Mesodermal cell (in vitro differentiated cells): ENCODE results near the gene RAB18.

ENCODE experiments used
- H3K27ac ChIP-seq: 2 replicates; pipeline ENCODE4 v1.7.0; 2013; ENCODE audit warnings: mild to moderate bottlenecking, low read depth, low read length, moderate library complexity; ENCODE audit not compliant: severe bottlenecking
- H3K36me3 ChIP-seq: 2 replicates; pipeline ENCODE4 v1.7.1; 2013; ENCODE audit warnings: mild to moderate bottlenecking, low read length, moderate library complexity; ENCODE audit not compliant: control insufficient read depth, insufficient read depth
- H3K4me1 ChIP-seq: one replicate; pipeline ENCODE4 v1.7.1; 2013; ENCODE audit warnings: mild to moderate bottlenecking, low read length; ENCODE audit not compliant: insufficient read depth, control insufficient read depth, poor library complexity, severe bottlenecking
- H3K4me3 ChIP-seq: 2 replicates; pipeline ENCODE4 v1.7.0; 2013; ENCODE audit warnings: low read length, control low read depth, mild to moderate bottlenecking; ENCODE audit not compliant: insufficient read depth, poor library complexity, severe bottlenecking; ENCODE audit errors: extremely low read depth
- H3K9me3 ChIP-seq: 2 replicates; pipeline ENCODE4 v1.7.1; 2013; ENCODE audit warnings: mild to moderate bottlenecking, low read length, moderate library complexity; ENCODE audit not compliant: control insufficient read depth
- WGBS, 2 experiments: methylation state at CpG; one replicate each; pipeline ENCODE4 v1.1.5; 2013; ENCODE audit warnings: missing lambda C conversion rate in 2 of 2; ENCODE audit not compliant: insufficient coverage in 2 of 2; 5-methylcytosine and 5-hydroxymethylcytosine counted together

Gene RAB18

DNA sequence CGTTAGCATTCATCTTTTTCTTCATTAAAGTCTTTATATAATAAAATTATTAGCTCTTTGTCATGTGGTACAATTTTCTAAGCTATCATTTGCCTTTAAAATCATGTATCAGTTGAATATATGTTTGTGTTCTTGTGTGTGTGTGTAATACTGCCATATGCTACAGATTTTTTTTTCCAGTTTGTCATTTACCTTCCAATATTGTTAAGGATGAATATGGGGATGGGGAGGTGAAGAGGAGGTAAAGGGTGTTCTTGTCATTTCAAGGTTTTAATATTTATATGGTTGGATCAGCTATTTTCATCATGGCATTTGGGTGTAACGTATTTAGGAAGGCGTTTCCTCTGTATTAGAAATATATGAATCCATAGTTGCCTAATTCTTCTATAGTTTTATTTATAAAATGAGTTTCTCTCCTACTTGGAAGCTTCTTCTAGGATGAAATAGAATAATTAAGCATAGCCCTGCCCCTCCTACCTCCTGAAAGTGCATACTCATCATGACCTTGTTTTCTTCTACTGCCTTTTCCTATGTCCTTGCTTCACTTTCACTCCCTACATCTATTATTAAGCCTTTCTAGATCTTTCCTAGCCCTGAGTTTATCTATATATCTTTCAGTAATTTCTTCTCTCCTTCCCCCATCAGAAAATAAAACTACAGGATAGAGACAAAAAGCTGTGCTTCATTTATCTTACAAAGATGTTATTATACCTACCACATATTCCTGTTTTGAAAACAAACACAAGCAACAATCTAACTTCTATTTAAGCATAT lies 25.1 kb downstream of the RAB18 start:
- Histone ChIP-seq H3K9me3 (no peaks in the 10 kb centered on the region), H3K4me3 (no peak overlapping the region), H3K4me1 (no peaks in the 10 kb centered on the region), H3K36me3 (peaks cover 6% of the 10 kb centered on the region), H3K27ac (no peak overlapping the region)
- no CpG with 5 or more reads among the region's 3 CpGs for WGBS, 2 experiments

DNA sequence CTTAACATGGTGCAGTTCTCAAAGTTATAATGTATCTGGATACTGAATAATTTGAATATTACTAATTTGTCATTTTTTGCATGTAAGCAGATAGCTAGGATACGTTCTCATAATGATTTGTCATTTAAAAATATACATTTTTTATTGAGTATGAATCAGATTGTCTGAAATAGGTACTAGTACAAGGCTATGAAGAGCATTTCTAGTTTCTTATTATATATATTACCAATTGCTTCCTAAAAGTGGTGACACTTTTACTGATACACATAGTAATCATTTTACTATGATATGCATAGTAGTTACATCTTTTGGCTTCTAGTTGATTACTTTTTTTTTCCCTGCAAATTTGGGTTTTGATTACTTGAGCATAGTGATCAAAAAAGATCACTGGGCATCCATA lies 26.4 kb downstream of the RAB18 start:
- Histone ChIP-seq H3K4me3 (no peak overlapping the region), H3K36me3 (peaks cover 19% of the 10 kb centered on the region), H3K9me3 (no peaks in the 10 kb centered on the region), H3K4me1 (no peaks in the 10 kb centered on the region), H3K27ac (no peak overlapping the region)
- WGBS, 2 experiments: no CpG with 5 or more reads among the region's 1 CpG

- no peak overlapping the region for H3K4me3 ChIP-seq
- peaks cover 25% of the 10 kb centered on the region for H3K36me3 ChIP-seq
- H3K9me3 ChIP-seq: no peaks in the 10 kb centered on the region
- WGBS, 2 experiments: 100% methylated on average over 1 of the region's 3 CpGs; no CpG with 5 or more reads in 1 of the 2 experiments
- H3K4me1 ChIP-seq: no peaks in the 10 kb centered on the region
- H3K27ac ChIP-seq: no peak overlapping the region
Observed at GRCh38 chr10:27531336-27531847, 27.3 kb downstream of the RAB18 start.

GRCh38 chr10:27534161-27534700 lies 30.1 kb downstream of the RAB18 start:
- WGBS, 2 experiments: 100% methylated on average over 1 to 2 of the region's 2 CpGs
- no peak overlapping the region for H3K27ac ChIP-seq
- H3K4me1 ChIP-seq: no peaks in the 10 kb centered on the region
- no peak overlapping the region for H3K4me3 ChIP-seq
- H3K9me3 ChIP-seq: no peaks in the 10 kb centered on the region
- peaks cover 49% of the 10 kb centered on the region for H3K36me3 ChIP-seq

DNA sequence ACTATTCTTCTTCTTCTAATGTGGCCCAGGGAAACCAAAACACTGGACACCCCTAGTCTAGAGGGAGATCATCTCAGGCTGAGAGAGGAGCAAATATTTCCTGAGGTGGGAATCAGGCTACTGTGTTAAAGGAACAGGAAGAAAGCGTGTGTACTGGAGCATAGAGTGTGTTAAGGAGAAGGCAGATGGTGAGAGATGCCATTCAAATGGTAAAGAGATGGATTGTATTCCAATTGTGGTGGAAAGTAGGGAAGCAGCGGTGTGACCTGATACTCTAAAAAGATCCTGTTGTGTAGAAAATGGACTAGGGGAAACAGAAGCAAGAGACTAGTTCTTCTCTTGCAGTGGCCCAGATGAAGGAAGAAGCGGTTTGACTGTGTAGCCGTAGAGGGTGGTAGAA lies 31.2 kb downstream of the RAB18 start:
- Histone ChIP-seq H3K36me3 (peaks cover 52% of the 10 kb centered on the region), H3K4me1 (no peaks in the 10 kb centered on the region), H3K9me3 (no peaks in the 10 kb centered on the region), H3K4me3 (no peak overlapping the region), H3K27ac (no peak overlapping the region)
- WGBS, 2 experiments: 94 to 96% methylated on average over 4 of the region's 4 CpGs

- no peak overlapping the region for H3K4me3 ChIP-seq
- H3K36me3 ChIP-seq: peaks cover 63% of the 10 kb centered on the region
- no peaks in the 10 kb centered on the region for H3K9me3 ChIP-seq
- no peaks in the 10 kb centered on the region for H3K4me1 ChIP-seq
- no peak overlapping the region for H3K27ac ChIP-seq
Observed at GRCh38 chr10:27536437-27536836, 32.3 kb downstream of the RAB18 start.

DNA sequence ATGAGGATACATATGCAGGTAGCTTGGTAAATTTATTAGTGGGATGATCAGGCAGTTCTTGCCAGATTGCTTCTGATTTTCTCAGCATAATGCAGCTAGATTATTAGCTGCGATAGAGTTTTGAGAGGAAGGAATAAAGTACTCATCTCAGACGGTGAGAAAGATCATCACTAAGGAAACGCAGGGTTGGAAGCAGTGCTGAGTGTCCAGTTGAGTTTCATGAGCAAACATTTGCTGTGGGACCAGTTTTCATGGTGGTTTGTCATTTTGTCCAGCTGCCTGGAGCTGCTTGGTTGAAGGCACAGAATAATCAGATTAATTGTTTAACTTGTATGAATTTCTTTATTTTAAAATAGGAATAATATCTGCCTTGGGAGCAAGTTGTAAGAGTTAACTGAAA lies 33.1 kb downstream of the RAB18 start:
- Histone ChIP-seq H3K9me3 (no peaks in the 10 kb centered on the region), H3K36me3 (peaks cover 69% of the 10 kb centered on the region), H3K27ac (no peak overlapping the region), H3K4me1 (peaks cover 2% of the 10 kb centered on the region), H3K4me3 (no peak overlapping the region)
- WGBS, 2 experiments: 95 to 100% methylated on average over 3 of the region's 3 CpGs

- Histone ChIP-seq H3K4me3 (no peak overlapping the region), H3K9me3 (no peaks in the 10 kb centered on the region), H3K27ac (no peak overlapping the region), H3K36me3 (peaks cover 72% of the 10 kb centered on the region), H3K4me1 (peaks cover 7% of the 10 kb centered on the region)
Observed at GRCh38 chr10:27537787-27538186, 33.7 kb downstream of the RAB18 start.

- Histone ChIP-seq H3K36me3 (peaks cover 64% of the 10 kb centered on the region), H3K4me1 (peaks cover 8% of the 10 kb centered on the region), H3K4me3 (no peak overlapping the region), H3K9me3 (no peaks in the 10 kb centered on the region), H3K27ac (no peak overlapping the region)
- no CpG with 5 or more reads among the region's 1 CpG for WGBS, 2 experiments
Observed at GRCh38 chr10:27540672-27541071, 36.6 kb downstream of the RAB18 start.

- Histone ChIP-seq H3K27ac (no peak overlapping the region), H3K9me3 (no peaks in the 10 kb centered on the region), H3K4me3 (no peak overlapping the region), H3K36me3 (peaks cover 57% of the 10 kb centered on the region), H3K4me1 (peaks cover 8% of the 10 kb centered on the region)
- 82 to 91% methylated on average over 1 of the region's 8 CpGs for WGBS, 2 experiments
Observed at GRCh38 chr10:27541796-27542729, 38.0 kb downstream of the RAB18 start.
